GM19395 (cell line): Measurements from ENCODE around the gene POU2F1.

Source experiments
- ATAC-seq: cut with Tn5 transposase; IDR thresholded peaks from one replicate; pipeline ENCODE4 v1.9.1; 2021; ENCODE audit warnings: mild to moderate bottlenecking, moderate library complexity; ENCODE audit not compliant: unreplicated experiment

Gene POU2F1

DNA sequence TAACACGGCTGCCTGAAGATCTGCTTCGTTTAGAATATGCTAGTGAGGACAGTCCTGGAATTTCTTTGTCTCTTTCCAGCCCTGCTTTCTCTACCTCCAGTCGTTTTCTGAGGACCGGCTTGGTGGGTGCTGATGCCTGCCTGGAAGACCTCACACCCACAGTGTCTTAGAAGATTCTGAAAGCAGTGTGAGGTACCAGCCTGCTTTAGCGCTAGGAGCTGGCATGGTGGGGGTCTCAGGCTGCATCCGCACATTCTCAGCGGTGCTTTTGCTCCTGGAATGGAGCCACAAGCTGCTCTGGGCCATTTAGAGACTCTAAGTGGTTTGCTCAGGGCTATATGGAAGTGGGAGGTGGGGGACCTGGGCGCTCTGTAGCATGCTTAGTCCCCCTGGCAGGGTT, 236.2 kb downstream of the POU2F1 start:
- no peak for ATAC-seq

DNA sequence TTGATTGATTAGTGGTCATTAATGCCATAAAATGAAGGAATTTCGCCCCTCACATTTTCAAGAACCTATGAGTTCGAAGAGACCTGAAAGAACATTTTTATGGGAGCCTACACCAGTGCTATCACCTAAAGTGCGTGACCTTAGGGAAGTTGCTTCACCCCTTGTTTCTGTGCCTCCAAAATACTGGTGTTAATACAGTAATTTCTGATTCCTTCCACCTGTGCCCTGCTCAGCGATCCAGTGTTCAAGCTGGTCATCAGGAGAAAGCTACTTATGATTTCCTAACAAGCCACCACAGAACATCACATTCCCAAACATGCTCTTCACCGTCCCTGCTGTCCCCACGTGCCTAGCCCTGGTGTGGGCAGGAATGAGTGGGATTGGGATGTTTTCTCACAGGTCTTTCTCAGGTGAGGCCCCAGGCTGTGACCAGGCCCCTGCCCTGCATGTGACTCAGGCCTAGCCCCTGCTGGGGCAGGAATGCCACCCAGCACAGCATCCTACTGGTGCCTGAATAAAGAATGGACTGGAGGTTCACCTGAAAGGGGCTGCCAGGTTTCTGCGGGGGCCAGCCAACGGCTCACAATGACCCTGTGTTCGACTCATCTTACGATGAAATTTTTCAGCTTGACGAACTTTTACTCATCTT, 237.4 kb downstream of the POU2F1 start:
- ATAC-seq, result no peak

DNA sequence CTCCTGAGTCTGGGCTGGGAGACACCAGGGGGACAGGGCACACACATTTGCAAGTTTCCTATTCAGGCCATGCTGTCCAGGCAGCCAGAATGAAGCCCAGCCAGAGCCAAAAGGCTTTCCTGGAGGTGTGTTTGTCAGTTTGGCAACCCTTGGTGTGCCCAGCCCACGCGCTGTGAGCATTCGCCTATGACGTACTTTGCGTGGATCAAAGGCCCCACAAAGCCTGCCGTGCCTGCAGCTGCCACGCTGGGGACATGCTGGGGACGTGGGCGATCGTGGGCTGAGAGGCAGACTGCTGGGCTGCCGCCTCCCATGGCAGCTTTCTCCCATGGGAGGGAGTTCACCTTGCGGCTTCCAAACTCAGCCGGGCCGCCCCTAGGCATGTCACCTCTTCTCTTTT, 240.2 kb downstream of the POU2F1 start:
- ATAC-seq, result no peak

DNA sequence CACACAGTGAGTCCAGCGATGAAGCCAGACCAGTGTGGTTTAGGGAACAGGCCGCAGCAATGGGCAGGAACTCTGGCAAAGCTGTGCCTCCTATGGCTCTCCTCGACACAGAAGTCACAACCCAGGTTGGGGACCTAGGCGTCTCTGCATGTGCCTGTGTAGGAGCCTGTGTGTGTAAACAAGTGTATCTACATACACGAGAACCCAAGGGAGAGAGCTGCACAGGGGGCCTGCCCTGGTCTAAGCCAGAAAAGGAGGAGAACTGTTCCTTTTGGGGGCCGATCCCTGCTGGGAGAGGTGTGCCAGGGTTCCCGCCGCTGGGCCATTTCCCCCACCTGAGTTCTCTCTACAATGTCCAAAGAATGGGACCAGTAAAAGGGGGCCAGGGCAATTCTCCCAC, 241.7 kb downstream of the POU2F1 start:
- ATAC-seq, result no peak

DNA sequence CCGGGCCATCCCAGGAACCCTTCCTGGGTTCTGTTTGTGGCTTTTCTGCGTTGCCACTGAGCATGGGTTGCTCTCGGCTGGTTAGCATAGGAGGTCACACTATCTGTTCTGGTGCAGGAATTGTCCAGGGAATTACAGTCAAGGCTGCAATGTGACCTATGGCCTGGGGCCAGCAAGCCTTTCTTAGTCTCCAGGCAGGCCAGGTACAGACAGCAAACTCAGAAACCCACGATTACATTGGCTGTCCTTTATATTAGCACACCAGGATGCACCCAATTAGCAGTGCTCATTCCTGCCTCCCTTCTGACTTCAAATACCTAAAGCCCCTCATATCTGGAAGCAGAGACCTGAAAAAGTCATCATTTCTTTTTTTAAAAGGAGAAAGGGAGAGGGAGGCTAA, 242.4 kb downstream of the POU2F1 start:
- ATAC-seq, result no peak

DNA sequence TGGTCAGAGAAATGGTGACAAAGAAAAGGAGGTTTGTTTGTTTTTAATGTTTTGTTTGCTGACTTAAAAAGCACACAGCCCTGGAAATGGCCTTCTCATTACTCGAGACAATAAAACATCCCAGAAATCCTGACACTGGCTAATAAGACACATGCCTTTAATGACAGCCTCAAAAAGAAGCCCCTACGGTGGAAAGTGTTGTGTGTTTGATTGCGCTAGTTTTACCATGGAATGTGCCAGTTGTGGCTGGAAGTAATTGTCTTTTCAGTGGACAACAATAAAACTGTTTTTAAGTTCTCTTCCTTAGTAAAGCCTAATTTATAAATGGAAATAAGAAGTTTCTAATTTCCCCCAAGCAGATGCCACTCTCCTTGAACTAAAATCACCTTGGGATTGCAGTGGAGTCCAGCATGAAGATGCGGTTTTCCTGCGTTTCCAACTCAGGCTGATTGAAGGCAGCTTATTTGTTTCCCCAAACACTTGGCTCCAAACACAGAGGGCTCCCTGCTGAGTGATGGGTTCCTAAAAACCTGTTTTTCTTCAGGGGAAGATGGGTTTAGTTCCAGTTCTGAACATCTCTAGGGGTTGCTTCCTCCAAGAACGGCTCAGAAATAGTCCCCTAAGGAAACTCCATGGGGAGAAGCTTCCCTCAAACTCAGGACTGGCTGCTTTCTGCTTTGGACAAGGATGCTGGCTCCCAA, 243.3 kb downstream of the POU2F1 start:
- ATAC-seq, result no peak

DNA sequence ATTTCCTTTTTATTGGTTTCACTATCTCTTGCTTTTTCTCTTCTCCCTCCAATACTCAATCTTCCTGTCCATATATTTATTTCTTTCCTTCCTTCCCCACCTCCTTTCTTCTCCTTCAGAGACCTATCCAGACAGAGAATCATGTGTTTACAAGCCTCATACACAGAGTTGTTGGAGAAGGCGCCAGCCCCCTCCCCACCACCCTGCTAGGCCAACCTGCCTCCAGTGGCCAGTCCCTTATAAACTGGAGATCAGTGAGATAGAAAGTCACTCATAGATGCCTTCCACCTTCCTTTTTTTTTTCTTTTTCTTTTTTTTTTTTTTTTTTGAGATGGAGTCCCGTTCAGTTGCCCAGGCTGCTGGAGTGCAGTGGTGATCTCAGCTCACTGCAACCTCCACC, 244.3 kb downstream of the POU2F1 start:
- no peak for ATAC-seq

DNA sequence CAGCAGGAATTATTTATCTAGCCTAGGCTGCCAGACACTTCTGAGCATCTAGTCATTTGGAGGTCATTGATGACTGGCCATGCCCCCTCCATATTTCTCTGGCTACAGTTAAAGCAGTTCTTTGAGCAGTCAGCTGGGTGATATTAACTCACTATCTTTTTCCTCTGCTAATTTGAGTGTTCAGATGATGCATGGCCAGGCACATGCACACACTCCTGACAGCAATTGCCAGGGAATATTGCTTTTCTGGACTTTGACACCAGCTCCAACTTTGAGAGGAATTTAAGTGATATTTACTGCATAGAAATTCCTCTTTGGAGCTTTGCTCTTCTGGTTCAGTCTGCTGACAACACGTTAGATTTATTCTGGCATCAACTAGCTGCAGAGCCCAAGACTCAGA, 245.1 kb downstream of the POU2F1 start:
- ATAC-seq, result no peak

DNA sequence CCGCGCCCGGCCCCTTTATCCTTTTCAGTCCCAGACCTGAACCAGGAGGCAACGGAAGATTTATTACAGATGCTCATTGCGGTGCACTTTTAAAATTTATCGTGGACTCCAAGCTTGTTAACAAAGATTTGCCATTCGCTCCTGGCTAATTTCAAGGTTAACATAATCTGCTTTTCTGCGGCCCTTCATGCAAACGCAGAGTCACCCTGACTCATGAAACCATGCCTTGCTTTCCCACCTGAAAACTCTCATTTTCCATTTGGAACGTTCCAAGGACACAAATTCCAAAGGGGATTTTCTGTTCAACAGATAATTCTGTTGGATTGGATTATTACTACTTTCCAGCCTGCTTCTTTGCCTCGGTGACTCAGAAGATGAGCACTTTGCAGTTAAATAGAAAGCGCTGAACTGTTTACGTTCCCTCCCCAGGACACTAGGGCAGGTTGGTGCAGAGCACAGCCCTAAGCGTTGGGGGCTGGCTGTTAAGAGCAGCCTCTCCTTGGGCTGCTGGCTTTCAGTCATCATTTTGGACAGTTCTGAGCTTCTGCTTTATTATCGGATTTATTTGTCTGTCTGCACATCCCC, 246.5 kb downstream of the POU2F1 start:
- no peak for ATAC-seq

DNA sequence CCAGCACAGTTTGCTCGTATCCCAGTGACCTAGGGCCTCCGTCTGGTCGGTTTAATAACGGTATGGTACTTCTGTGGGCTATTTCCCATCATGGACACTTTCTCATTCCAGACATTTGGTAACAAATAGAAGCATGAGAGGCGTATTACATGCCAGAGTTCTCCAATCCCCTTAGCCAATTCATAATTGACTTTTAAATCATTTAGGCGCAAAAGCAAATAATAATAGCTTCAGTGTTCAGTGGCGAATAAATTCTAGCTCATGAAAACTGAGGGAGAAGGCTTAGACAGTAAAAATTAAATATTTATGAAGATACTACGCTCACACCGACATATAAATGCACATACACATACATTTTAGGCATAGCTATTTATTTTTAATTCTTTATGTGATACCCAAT, 247.1 kb downstream of the POU2F1 start:
- ATAC-seq, result no peak

DNA sequence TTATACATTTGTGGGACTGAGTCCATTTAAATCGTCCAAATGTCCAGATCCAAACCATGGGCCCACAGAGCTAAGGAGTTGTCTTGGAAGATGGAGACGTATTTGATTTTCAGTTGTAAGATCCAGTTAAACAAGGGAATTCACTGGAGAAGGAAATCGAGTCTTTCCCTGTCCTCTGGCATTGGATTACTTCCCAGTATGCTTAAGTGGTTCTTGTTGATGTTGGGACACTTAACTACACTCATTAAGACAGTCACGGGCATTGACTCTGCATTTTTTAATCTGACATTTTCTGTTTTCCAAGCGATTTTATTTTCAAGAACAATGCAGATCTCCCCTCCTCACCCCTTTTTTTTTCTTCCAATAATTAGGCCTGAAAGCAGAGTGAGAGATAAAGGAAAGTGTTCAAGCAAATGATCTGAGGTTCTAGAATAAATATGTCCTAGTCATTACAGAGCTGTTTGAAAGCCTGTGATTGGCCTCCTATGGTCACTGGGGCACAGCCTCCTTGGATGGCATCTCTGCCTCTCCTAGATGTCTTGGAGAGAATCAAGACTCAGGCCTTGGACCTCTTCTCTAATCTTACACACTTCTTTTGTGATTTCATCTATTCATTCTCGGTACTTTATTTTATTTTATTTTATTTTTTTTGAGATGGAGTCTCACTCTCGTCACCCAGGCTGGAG, 248.7 kb downstream of the POU2F1 start:
- no peak for ATAC-seq

DNA sequence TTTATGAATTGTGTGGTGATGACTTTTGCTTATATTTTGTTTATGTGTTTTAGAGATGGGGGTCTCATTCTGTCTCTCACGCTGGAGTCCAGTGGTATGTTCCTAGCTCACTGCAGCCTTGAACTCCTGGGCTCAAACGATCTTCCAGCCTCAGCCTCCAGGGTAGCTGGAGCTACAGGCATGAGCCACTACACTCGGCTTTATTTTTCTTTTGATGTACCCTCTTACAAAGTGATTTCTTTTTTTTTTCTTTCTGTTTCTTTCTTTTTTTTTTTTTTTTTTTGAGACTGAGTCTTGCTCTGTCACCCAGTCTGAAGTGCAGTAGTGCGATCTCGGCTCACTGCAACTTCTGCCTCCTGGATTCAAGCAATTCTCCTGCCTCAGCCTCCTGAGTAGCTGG, 250.9 kb downstream of the POU2F1 start:
- ATAC-seq, result no peak

DNA sequence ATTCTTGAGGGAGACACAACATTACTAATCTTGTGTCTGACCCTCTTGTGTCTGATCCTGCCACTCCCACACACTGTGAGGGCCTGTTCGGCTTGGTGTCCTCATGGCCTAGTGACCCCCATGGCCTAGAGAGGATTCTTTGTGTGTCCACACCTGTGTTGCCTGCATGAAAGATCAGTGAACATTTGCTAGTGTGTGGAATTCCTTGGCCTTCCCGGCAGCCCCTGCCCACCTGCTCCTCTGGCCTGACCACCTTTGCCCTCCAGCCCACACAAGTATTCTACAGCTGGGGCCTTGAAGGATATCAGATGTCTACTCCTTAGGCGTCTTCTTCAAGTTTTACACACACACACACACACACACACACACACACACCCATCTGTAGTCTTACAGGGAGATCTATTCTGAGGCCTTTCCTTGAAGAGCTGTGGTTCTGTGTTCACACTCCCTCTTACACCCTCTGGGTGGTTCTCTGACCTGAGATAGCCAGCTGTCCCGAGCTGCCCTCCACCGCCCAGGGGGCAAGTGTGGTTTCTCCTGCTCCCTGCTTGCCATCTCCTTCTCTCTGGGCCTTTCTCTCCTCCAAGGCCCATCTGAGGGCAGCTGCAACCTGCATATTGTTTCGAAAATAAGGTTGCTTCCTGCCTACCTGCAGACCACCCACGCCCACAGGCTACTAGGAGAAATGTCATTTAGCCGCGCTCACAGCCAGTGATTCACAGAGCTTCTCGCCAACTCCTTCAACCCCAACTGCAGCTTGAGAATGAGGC, 252.3 kb downstream of the POU2F1 start:
- no peak for ATAC-seq

DNA sequence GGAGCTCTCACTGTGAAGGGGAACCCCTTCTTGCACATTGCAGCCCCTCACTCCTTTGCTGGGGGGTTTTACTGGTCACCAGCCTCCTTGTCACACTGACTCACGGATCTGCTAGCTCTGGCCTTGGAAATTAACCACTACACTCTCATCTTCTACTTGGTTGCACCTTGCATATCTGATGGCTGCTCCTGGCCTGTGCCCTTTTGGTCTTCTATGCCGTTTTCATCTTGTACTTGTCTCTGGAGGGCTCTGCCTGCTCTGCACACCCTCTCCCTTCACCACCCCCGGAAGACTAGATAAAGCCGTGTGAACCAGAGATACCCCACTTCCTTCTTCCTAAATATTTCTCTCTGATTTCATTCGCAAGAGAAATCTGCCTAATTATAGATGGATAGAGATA, 253.1 kb downstream of the POU2F1 start:
- ATAC-seq, result no peak

DNA sequence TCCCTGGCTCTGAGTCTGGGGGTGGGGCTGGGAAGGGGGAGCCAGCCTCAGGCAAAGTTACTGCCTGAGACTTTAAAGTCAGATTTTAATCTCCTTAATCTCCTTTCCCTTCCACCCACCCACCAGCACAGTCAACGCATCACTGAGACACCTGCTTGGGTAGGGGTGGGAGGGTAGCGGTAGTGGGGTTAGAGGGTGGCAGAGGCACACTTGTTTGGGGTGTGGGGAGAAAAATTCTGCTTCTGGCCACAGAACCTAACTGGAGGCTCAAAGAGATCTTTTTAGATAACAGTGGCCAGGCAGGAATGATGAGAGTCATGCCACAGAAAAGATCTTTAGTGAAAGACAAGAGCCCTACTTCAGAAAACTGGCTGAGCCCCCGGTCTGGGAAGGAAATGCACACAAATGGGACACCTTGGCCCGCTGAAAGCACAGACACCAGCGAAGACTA, 253.5 kb downstream of the POU2F1 start:
- no peak for ATAC-seq

DNA sequence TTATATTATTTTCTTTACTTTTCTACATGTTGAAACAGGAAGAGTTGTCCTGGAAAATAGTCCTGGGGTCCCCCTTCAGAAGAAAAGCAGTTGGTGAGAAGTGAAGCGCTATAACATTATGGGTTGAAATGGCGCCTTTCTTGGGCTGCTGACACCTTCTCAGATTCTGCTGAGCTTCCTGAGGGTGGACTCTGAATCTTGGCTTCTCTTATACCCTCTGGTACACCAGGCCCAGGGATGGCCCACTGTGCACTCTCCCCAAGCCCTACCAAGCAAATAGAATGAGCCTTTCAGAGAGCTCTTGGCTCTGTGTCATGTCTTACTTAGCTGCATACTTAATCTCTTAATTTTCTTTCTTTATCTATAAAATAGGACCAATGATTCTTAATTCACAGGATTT, 255.4 kb downstream of the POU2F1 start:
- no peak for ATAC-seq
